HG03045 (cell line): ENCODE data around the gene SH3RF2.
"Not testable (repeated sequence)": the region's sequence is repeated elsewhere in the genome, so short reads cannot be mapped to it uniquely, and the experiment has no call there.

ENCODE experiments used
- ATAC-seq: cut with Tn5 transposase; IDR thresholded peaks from one replicate; pipeline ENCODE4 v1.9.1; 2021; ENCODE audit warnings: mild to moderate bottlenecking, moderate library complexity; ENCODE audit not compliant: unreplicated experiment

Gene SH3RF2

GRCh38 chr5:145976431-145977155 is 40.2 kb downstream of the SH3RF2 start:
- peak; percentile 65 for ATAC-seq

- ATAC-seq: no peak
These were observed 41.8 kb downstream of the SH3RF2 start for GRCh38 chr5:145978171-145978570.

GRCh38 chr5:145978708-145979107 is 42.3 kb downstream of the SH3RF2 start:
- ATAC-seq: no peak

- no peak for ATAC-seq
These were observed 43.2 kb downstream of the SH3RF2 start for GRCh38 chr5:145979270-145980223.

- ATAC-seq: no peak
These were observed 43.9 kb downstream of the SH3RF2 start for GRCh38 chr5:145980259-145980658.

- ATAC-seq: no peak
These were observed 44.3 kb downstream of the SH3RF2 start for GRCh38 chr5:145980718-145981117.

- ATAC-seq: no peak
These were observed 45.5 kb downstream of the SH3RF2 start for GRCh38 chr5:145981589-145982571.

- no peak for ATAC-seq
These were observed 46.4 kb downstream of the SH3RF2 start for GRCh38 chr5:145982572-145983318.

GRCh38 chr5:145983446-145983845 is 47.1 kb downstream of the SH3RF2 start:
- no peak for ATAC-seq

GRCh38 chr5:145984072-145984471 is 47.7 kb downstream of the SH3RF2 start:
- no peak for ATAC-seq

GRCh38 chr5:145987856-145988255 is 51.5 kb downstream of the SH3RF2 start:
- ATAC-seq: no peak

- ATAC-seq: no peak
These were observed 52.6 kb downstream of the SH3RF2 start for GRCh38 chr5:145988993-145989392.

- no peak for ATAC-seq
These were observed 53.0 kb downstream of the SH3RF2 start for GRCh38 chr5:145989428-145989827.

- no peak for ATAC-seq
These were observed 53.8 kb downstream of the SH3RF2 start for GRCh38 chr5:145990170-145990569.

GRCh38 chr5:145991044-145991575 is 54.7 kb downstream of the SH3RF2 start:
- no peak for ATAC-seq

- ATAC-seq: not testable (repeated sequence)
These were observed 57.2 kb downstream of the SH3RF2 start for GRCh38 chr5:145993538-145993937.

- no peak for ATAC-seq
These were observed 59.8 kb downstream of the SH3RF2 start for GRCh38 chr5:145996135-145996534.

- ATAC-seq: no peak
These were observed 62.8 kb downstream of the SH3RF2 start for GRCh38 chr5:145999208-145999607.

- ATAC-seq: no peak
These were observed 63.7 kb downstream of the SH3RF2 start for GRCh38 chr5:146000072-146000471.
